SK-MEL-5 (cell line): ENCODE data around the gene ADAM23. TPM values are rescaled to one million over a fixed set of nuclear protein-coding genes. Genes with fewer than 3 reads are reported as not detected.

Experiments
- DNase-seq: peaks from one replicate; pipeline ENCODE4 v3.0.0-alpha.2; 2016; ENCODE audit warnings: low read depth, low spot score
- in situ Hi-C: cut with HindIII; loops from 2 replicates; pipeline ENCODE4 v1.10.0; 2016; ENCODE audit warnings: low sequenced_read_pairs, high pct_unique_total_duplicates, low pct_unique_long_range_greater_than_20kb
- total RNA-seq: library from RNA; depleted of rRNA; stranded (reverse); fragments of >200 nt; shearing (Covaris generic); gene quantifications from 2 replicates; pipeline ENCODE4 v1.2.3, GENCODE V29; 2014; rRNA removed

The ADAM23 gene
- total RNA-seq, 1 experiment from 2014 or later = 9.3 TPM

- in situ Hi-C loops = no loop called here
- DNase-seq = no peak
These were observed 213.8 kb downstream of the ADAM23 start for GRCh38 chr2:206657087-206657486.

GRCh38 chr2:206665251-206665650 lies 221.9 kb downstream of the ADAM23 start:
- in situ Hi-C loops = no loop called here
- DNase-seq = no peak

Other genes with a start within 250 kb of the ADAM23 start
- 13.1 and 14.0 TPM in 2 replicates for gene ZDBF2, start 168.9 kb upstream of the ADAM23 start, total RNA-seq
- not detected in 2 replicates for gene FAM237A, start 199.0 kb downstream of the ADAM23 start, total RNA-seq